Measurements from ENCODE around the gene OR6K2. TPM values are rescaled to one million over a fixed set of nuclear protein-coding genes. Genes with fewer than 3 reads are reported as not detected.

Gene OR6K2
- polyA plus RNA-seq, 3 donors = not detected

DNA sequence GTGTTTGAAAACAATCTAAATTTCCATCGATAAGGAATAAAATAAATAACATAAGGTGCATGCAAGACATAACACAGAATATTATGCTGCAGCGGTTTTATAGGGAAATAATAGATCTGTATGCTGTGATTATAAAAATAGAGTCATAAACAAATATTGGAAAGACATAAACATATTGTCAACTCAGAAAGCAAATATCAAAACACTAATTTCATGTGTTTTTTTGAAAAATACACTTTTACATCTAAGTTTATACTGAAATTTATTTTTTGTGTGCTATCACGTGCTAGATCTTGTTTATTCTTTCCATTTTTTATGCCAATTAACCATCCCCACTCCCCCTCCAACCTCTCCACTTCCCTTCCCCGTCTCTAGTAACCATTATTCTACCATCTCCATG lies 10.6 kb upstream of the OR6K2 start:
- WGBS (ENCODE audit: insufficient coverage) = 83% methylated on average over 1 of the region's 4 CpGs
- intact Hi-C loops (cut with micrococcal nuclease) = no loop called here

DNA sequence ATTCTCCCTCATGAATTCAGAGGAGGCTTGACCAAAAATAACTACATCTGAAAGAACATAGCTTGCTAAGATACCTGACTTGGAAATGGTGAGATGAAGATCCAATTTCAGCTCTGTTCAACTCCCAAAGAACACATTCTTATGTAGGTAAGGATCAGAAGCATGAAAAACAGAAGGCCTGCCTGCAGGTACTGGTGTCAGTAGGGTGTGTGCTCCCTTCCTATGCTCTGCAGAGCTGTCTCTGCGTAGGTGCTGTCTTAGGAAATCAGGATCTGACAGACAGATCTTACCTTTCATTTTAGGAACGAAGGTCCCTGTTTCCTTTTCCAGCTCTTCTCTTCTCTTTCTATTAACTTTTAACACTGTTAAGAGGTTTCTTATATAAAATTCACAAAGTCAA lies 5.6 kb upstream of the OR6K2 start:
- Histone ChIP-seq H3K27me3 (ENCODE audit: control insufficient read depth in 2 of 2, insufficient read depth in 2 of 2, low read length in 2 of 2) (no peaks in the 10 kb centered on the region), H3K4me2 (replicated peaks; ENCODE audit: extremely low read depth, low read length, poor library complexity, severe bottlenecking) (no peak overlapping the region), H2AFZ (ENCODE audit: insufficient read depth, low read depth, low read length, poor library complexity, severe bottlenecking) (no peak overlapping the region), H3K4me3 (replicated peaks in 1 of 3; ENCODE audit: low read depth in 2 of 3, low read length in 3 of 3) (no peak overlapping the region), H3K79me2 (ENCODE audit: insufficient read depth, low read length) (no peaks in the 10 kb centered on the region), H3K9me3 (replicated peaks in 1 of 2; ENCODE audit: control insufficient read depth in 1 of 2, insufficient read depth in 1 of 2, low read length in 2 of 2) (no peaks in the 10 kb centered on the region), H3K9ac (ENCODE audit: insufficient read depth, low read length, poor library complexity, severe bottlenecking) (no peak overlapping the region), H4K20me1 (ENCODE audit: insufficient read depth, low read length) (no peaks in the 10 kb centered on the region), H3K36me3 (replicated peaks in 1 of 2; ENCODE audit: control insufficient read depth in 1 of 2, insufficient read depth in 2 of 2, low read length in 2 of 2) (no peaks in the 10 kb centered on the region), H3K27ac (ENCODE audit: low read depth in 1 of 2, low read length in 2 of 2) (no peak overlapping the region), H3K4me1 (ENCODE audit: control insufficient read depth in 1 of 2, insufficient read depth in 2 of 2, low read length in 2 of 2) (no peaks in the 10 kb centered on the region)
- DNase-seq = no peak
- H3K4me3 Mint-ChIP-seq = no peak overlapping the region
- H3K4me1 Mint-ChIP-seq = no peaks in the 10 kb centered on the region
- peaks cover 0 to 7% (median 2%) of the 10 kb centered on the region in 7 donors for H3K9me3 Mint-ChIP-seq
- no peaks in the 10 kb centered on the region for H3K36me3 Mint-ChIP-seq
- TF ChIP-seq, protein P1, sequence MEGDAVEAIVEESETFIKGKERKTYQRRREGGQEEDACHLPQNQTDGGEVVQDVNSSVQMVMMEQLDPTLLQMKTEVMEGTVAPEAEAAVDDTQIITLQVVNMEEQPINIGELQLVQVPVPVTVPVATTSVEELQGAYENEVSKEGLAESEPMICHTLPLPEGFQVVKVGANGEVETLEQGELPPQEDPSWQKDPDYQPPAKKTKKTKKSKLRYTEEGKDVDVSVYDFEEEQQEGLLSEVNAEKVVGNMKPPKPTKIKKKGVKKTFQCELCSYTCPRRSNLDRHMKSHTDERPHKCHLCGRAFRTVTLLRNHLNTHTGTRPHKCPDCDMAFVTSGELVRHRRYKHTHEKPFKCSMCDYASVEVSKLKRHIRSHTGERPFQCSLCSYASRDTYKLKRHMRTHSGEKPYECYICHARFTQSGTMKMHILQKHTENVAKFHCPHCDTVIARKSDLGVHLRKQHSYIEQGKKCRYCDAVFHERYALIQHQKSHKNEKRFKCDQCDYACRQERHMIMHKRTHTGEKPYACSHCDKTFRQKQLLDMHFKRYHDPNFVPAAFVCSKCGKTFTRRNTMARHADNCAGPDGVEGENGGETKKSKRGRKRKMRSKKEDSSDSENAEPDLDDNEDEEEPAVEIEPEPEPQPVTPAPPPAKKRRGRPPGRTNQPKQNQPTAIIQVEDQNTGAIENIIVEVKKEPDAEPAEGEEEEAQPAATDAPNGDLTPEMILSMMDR (IDR thresholded peaks at IDR 0.05) = no peak
- no peak overlapping the region for H3K27ac Mint-ChIP-seq
- no CpG with 5 or more reads among the region's 2 CpGs for WGBS (ENCODE audit: insufficient coverage)
- H3K27me3 Mint-ChIP-seq (ENCODE audit: low read depth in 3 of 3) = peaks cover 0 to 1% (median 0%) of the 10 kb centered on the region in 3 donors
- intact Hi-C loops (cut with micrococcal nuclease) = no loop called here

More for the DNA sequence above, 10.6 kb upstream of the OR6K2 start:
- Histone ChIP-seq H3K4me1 (ENCODE audit: control insufficient read depth in 1 of 2, insufficient read depth in 2 of 2, low read length in 2 of 2) (no peaks in the 10 kb centered on the region), H2AFZ (ENCODE audit: insufficient read depth, low read depth, low read length, poor library complexity, severe bottlenecking) (no peak overlapping the region), H3K27ac (ENCODE audit: low read depth in 1 of 2, low read length in 2 of 2) (no peak overlapping the region), H3K79me2 (ENCODE audit: insufficient read depth, low read length) (no peaks in the 10 kb centered on the region), H3K27me3 (ENCODE audit: control insufficient read depth in 2 of 2, insufficient read depth in 2 of 2, low read length in 2 of 2) (no peaks in the 10 kb centered on the region), H3K4me3 (replicated peaks in 1 of 3; ENCODE audit: low read depth in 2 of 3, low read length in 3 of 3) (no peak overlapping the region), H3K9me3 (replicated peaks in 1 of 2; ENCODE audit: control insufficient read depth in 1 of 2, insufficient read depth in 1 of 2, low read length in 2 of 2) (no peaks in the 10 kb centered on the region), H3K36me3 (replicated peaks in 1 of 2; ENCODE audit: control insufficient read depth in 1 of 2, insufficient read depth in 2 of 2, low read length in 2 of 2) (no peaks in the 10 kb centered on the region), H3K9ac (ENCODE audit: insufficient read depth, low read length, poor library complexity, severe bottlenecking) (no peak overlapping the region), H3K4me2 (replicated peaks; ENCODE audit: extremely low read depth, low read length, poor library complexity, severe bottlenecking) (no peak overlapping the region), H4K20me1 (ENCODE audit: insufficient read depth, low read length) (no peaks in the 10 kb centered on the region)
- Mint-ChIP-seq H3K9me3 (peaks cover 0 to 2% (median 0%) of the 10 kb centered on the region in 7 donors), H3K27me3 (ENCODE audit: low read depth in 3 of 3) (no peaks in the 10 kb centered on the region), H3K27ac (no peak overlapping the region), H3K36me3 (no peaks in the 10 kb centered on the region), H3K4me3 (no peak overlapping the region), H3K4me1 (no peaks in the 10 kb centered on the region)
- no peak for DNase-seq
- TF ChIP-seq, protein P1 (IDR thresholded peaks at IDR 0.05) = no peak
